ENCODE results near the gene FAAH.
A peak's percentile ranks its signal among the peaks of the same experiment; 100 is the strongest.

Gene FAAH

GRCh38 chr1:46451948-46452930 is 58.1 kb downstream of the FAAH start:
- Histone ChIP-seq H3K4me3 (ENCODE audit: severe bottlenecking) (no peak overlapping the region), H3K4me1 (ENCODE audit: insufficient read depth, poor library complexity, severe bottlenecking) (no peaks in the 10 kb centered on the region), H3K27ac (ENCODE audit: poor library complexity, severe bottlenecking) (no peak overlapping the region), H3K36me3 (ENCODE audit: low read depth) (no peaks in the 10 kb centered on the region), H3K9me3 (ENCODE audit: severe bottlenecking) (no peaks in the 10 kb centered on the region), H3K27me3 (ENCODE audit: insufficient read depth, poor library complexity, severe bottlenecking) (peaks cover 24% of the 10 kb centered on the region)
- DNase-seq (ENCODE audit: low spot score) (no peak), ATAC-seq (ENCODE audit: low read depth) (no peak; the same call in 2 of the 3 replicates)
- TF ChIP-seq, protein P1, sequence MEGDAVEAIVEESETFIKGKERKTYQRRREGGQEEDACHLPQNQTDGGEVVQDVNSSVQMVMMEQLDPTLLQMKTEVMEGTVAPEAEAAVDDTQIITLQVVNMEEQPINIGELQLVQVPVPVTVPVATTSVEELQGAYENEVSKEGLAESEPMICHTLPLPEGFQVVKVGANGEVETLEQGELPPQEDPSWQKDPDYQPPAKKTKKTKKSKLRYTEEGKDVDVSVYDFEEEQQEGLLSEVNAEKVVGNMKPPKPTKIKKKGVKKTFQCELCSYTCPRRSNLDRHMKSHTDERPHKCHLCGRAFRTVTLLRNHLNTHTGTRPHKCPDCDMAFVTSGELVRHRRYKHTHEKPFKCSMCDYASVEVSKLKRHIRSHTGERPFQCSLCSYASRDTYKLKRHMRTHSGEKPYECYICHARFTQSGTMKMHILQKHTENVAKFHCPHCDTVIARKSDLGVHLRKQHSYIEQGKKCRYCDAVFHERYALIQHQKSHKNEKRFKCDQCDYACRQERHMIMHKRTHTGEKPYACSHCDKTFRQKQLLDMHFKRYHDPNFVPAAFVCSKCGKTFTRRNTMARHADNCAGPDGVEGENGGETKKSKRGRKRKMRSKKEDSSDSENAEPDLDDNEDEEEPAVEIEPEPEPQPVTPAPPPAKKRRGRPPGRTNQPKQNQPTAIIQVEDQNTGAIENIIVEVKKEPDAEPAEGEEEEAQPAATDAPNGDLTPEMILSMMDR (IDR thresholded peaks at IDR 0.05; ENCODE audit: poor library complexity, severe bottlenecking) = no peak

- ATAC-seq (ENCODE audit: low read depth) = no peak
- H3K4me3 ChIP-seq (ENCODE audit: severe bottlenecking) = no peak overlapping the region
Observed at GRCh38 chr1:46452931-46453325, 58.8 kb downstream of the FAAH start.

DNA sequence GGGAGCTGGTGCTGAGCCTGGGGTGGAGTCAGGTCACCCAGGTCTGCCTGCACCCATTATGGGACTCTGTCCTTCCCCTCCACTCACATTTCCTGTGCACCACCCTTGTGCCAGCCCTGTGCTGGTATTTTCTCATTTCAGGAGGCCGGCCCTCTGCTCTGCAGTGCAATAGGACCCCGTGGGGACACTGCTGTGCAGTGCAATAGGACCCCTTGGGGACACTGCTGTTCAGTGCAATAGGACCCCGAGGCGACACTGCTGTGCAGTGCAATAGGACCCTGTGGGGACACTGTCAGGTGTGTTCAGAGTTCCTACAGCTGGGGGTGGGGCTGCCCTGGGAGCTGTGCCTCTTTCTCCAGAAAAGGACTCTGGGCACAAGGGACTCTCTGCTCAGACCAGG is 59.3 kb downstream of the FAAH start:
- Histone ChIP-seq H3K27me3 (ENCODE audit: insufficient read depth, poor library complexity, severe bottlenecking) (peaks cover 14% of the 10 kb centered on the region), H3K4me1 (ENCODE audit: insufficient read depth, poor library complexity, severe bottlenecking) (no peaks in the 10 kb centered on the region), H3K36me3 (ENCODE audit: low read depth) (no peaks in the 10 kb centered on the region), H3K4me3 (ENCODE audit: severe bottlenecking) (no peak overlapping the region), H3K27ac (ENCODE audit: poor library complexity, severe bottlenecking) (no peak overlapping the region), H3K9me3 (ENCODE audit: severe bottlenecking) (no peaks in the 10 kb centered on the region)
- TF ChIP-seq, protein P1 (IDR thresholded peaks at IDR 0.05; ENCODE audit: poor library complexity, severe bottlenecking) = no peak
- DNase-seq (ENCODE audit: low spot score) (no peak), ATAC-seq (ENCODE audit: low read depth) (peak; percentile 7; the same call in 1 of the 3 replicates)

More at GRCh38 chr1:46452931-46453325, 58.8 kb downstream of the FAAH start:
- DNase-seq (ENCODE audit: low spot score) = no peak
- Histone ChIP-seq H3K27me3 (ENCODE audit: insufficient read depth, poor library complexity, severe bottlenecking) (peaks cover 17% of the 10 kb centered on the region), H3K36me3 (ENCODE audit: low read depth) (no peaks in the 10 kb centered on the region), H3K9me3 (ENCODE audit: severe bottlenecking) (no peaks in the 10 kb centered on the region), H3K4me1 (ENCODE audit: insufficient read depth, poor library complexity, severe bottlenecking) (no peaks in the 10 kb centered on the region), H3K27ac (ENCODE audit: poor library complexity, severe bottlenecking) (no peak overlapping the region)
- TF ChIP-seq, protein P1 (IDR thresholded peaks at IDR 0.05; ENCODE audit: poor library complexity, severe bottlenecking) = no peak

DNA sequence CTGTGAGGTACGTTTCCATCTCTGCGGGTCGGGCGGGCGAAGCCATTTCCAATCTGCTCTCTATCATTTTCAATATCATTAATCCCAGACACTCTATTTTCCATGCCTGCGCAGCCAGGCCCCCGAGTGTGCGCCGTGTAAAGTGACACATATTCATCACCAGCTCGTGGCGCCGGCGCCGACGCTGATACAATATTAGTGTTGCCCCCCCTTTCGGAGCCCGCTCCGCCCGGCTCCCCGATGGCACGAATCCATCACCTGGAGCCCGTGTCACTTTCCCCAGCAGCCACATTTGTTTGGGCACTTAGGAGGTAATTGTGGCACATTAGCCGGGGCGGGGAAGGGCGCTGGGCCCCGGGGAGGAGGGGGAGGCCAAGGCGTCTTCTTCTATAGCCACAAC is 61.8 kb downstream of the FAAH start:
- TF ChIP-seq, protein P1 (IDR thresholded peaks at IDR 0.05; ENCODE audit: poor library complexity, severe bottlenecking) = no peak
- H3K27ac ChIP-seq (ENCODE audit: poor library complexity, severe bottlenecking) = no peak overlapping the region
- no peaks in the 10 kb centered on the region for H3K9me3 ChIP-seq (ENCODE audit: severe bottlenecking)
- no peaks in the 10 kb centered on the region for H3K36me3 ChIP-seq (ENCODE audit: low read depth)
- peaks cover 2% of the 10 kb centered on the region for H3K27me3 ChIP-seq (ENCODE audit: insufficient read depth, poor library complexity, severe bottlenecking)
- DNase-seq (ENCODE audit: low spot score) = no peak
- H3K4me3 ChIP-seq (ENCODE audit: severe bottlenecking) = no peak overlapping the region
- no peaks in the 10 kb centered on the region for H3K4me1 ChIP-seq (ENCODE audit: insufficient read depth, poor library complexity, severe bottlenecking)
- ATAC-seq (ENCODE audit: low read depth) = no peak
